HG03159 (cell line): ENCODE results near the gene TNFRSF14.

ENCODE experiments used
- ATAC-seq: cut with Tn5 transposase; IDR thresholded peaks from one replicate; pipeline ENCODE4 v1.9.1; 2021; ENCODE audit warnings: mild to moderate bottlenecking, moderate library complexity; ENCODE audit not compliant: unreplicated experiment

TNFRSF14 gene

GRCh38 chr1:2523191-2523890 lies 32.8 kb upstream of the TNFRSF14 start:
- ATAC-seq, result no peak

- no peak for ATAC-seq
These were observed 32.1 kb upstream of the TNFRSF14 start for GRCh38 chr1:2523891-2524609.

DNA sequence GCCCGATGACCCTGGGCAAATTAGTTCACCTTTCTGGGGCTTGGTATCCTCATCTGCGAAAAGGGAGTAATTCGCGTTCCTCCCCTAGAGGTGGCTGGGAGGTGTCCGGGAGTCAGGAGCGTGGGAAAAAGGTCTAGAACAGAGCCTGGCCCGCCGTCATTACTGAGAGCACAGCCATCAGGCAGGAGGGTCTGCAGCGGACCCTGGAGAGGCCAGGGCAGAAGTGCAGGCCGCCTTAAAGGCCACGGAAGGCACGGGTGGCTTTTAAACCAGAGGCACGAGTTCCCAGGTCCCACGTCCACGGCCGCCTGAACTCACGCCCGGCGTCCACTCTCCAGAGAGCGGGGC lies 30.6 kb upstream of the TNFRSF14 start:
- ATAC-seq, result no peak

DNA sequence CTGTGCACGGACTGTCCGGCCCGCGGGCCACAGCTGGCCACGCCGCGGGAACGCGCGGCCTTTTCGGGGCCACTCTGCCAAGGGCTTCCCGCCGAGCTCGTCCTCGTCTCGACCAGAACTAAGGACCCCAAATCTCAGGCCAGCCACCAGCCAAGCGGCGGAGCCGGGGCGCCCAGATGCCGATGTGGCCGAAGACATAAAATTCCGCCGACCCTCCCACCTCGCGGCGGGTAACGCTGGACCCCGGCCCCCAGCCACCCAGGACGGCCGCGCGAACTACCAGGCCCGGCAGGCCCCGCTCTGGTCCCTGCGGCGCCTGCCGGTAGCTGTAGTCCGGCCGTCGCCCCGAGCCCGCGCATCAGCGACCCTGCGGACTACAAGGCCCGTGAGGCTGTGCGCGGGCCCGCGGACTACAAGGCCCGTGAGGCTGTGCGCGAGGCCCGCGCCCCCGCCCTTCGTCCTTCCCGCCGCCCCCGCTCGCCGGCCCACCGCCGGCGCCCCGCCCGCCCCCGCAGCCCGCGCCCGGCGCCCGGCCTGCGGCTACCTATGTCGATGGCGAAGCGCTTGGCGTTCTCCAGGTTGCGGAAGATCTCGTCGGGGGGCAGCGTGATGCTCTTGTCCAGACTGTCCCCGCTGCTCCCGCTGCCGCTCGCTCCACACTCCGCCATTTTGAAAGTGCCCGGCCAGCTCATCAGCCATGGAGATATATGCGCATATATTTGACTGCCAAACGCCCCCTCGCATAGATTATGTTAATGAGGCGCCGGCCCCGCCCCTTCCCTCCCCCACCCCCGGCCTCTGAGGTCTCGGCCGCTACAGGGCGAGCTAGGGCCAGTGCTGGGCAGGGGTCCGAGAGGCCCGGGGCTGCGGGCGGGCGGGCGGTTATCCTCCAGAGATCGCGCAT lies 30.0 kb upstream of the TNFRSF14 start, which contains the start of gene PANK4:
Gene PANK4, minus strand, starts transcription at position 677 of the 904 bp plus-strand sequence. Its CDS starts 9 bp downstream, at position 668.
- ATAC-seq, result peak; percentile 83

DNA sequence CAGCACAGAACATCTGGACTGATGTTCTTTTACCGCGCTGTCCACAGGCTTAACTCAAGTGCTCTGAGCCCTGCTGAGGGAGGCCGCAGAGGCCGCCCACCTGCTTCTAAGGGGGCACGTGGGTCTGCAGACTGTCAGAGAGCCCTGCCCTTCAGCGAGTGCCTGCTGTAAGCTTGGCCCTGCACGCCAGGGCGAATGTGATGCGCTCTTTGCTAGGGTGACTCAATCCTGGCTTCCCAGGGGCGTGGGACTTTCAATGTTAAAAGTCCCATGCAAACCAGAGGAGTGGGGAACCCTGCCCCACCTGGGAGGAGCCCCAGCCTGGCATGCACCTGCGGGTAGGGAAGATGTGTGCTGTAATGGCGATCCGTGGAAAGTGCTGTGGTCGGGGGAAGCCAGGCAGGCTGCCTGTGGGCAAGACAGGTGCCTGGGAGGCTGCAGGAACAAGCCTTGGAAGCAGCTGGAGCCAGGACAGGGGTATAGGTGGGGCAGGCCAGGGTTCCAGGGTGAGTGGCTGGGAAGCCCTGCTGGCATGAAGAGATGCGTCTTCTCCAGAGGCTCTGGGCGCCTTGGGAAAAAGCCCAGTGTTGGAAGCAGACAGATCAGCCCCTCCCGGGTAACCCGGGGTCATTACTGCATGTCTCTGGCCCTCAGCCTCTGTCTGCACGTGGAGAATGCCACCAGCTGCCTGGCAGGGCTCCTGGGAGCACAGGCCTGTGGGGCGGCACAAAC lies 29.2 kb upstream of the TNFRSF14 start:
- ATAC-seq, result peak; percentile 36

GRCh38 chr1:2527556-2527860 lies 28.7 kb upstream of the TNFRSF14 start:
- ATAC-seq, result no peak

DNA sequence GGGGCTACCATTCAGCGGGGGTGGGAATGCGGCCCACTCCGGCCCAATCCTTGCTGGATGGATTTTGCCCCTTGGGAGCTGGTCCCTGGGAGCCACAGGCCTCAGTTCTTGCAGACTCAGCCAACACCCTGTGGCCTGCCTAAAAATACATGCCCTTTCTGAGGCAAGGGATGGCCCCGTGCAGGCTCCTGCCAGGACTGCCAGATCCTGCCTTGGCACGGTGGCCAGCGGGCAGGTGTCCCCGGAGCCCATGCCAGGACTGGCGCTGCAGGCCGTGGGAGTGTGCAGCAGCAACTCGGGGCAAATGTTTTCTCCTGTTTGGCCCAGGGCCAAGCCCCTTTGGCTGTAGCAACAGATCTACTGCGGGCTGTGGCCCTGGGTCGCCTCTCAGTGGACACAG lies 28.2 kb upstream of the TNFRSF14 start:
- no peak for ATAC-seq

DNA sequence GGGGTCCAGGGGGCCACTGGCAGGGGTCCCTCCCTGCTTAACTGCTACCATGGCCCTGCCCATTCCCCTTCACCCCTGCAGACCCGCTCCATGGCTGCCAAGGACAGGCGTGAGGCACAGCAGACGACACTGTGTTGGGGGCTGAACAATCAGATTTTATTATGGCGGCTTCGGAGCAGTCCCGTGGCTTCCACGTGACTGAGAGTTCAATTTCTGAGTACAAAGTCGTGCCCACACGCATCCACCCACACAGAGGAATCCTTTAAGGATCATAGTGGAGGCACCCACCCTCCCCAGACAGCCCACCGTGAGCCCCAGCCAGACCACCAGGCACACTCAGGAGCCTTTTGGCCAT lies 27.6 kb upstream of the TNFRSF14 start:
- ATAC-seq, result no peak

GRCh38 chr1:2528966-2529783 lies 27.0 kb upstream of the TNFRSF14 start:
- no peak for ATAC-seq

DNA sequence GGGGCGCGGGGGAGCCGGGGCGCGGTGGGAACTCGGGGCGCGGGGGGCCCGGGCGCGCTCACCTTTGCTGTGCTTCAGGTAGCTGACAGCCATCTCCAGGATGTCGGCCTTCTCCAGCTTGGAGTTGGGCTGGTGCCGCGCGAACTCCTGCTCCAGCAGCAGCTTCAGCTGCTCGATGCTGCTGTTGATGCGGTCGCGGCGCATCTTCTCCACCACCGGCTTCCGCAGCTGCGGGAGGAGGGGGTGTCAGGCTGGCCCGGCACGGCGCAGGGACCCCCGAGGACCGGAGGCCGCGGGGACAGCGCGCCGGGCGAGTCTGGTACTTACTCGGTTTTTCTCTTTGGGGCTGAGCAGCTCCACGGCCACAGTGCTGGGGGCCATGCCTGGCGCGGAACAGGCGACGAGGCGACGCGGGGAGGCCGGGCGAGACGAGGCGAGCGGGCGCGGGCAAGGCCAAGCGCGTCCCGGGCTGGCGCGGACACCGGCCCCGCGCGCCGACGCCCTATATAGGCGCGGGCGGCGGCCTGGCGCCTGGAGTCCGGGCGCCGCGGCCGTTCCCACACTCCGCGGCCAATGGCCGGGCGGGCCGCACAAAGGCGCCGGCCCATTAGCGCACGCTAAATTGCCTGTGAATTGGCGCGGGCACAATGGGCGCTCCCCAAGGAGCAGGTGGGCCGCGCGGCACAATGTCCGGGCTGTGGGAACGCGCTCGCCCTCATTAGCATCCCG lies 26.2 kb upstream of the TNFRSF14 start, which contains the start of gene HES5:
Gene HES5, minus strand, starts transcription at position 480 of the 729 bp plus-strand sequence. Its CDS starts 99 bp downstream, at position 381.
- ATAC-seq, result no peak

DNA sequence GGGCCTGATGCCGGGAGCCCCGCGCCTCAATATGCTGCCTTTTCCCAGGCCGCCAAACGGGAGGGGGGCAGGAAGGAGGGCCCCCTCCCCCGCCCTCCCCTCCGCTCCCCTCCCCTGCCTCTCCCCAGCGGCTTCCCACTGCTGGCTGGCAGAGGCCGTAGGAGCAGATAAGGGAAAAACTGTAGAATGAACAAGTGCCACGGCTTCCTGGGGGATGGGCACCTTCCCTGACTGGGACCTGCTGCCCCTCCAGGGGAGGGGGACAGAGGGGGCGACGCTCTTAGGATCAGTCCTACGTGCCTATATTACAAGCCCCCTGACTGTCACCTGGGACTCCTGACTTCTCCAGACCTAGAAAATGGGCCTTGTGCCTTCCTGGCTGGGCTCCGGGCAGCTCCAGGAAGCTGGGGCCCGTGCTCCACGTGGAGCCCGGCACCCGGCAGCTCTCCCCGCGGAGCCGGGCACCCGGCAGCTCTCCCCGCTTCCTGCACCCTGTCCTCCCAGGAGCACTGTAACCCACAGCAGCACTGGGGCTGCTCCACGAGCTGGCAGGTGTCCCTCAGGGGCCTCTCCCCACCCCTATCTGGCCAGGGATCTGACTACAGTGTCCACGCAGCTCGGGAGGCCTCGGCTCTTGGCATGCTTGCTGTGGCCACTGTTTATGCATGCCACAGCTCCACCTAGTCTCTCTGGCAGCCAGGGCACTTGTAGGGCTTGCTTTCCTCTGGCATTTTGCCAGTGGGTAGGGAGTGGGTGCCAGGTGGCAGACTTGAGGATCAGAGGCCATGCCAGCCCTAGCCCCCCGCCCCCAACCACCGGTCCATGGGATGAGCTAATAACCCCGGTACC lies 25.4 kb upstream of the TNFRSF14 start:
- ATAC-seq, result no peak

- ATAC-seq, result no peak
These were observed 23.5 kb upstream of the TNFRSF14 start for GRCh38 chr1:2532485-2533160.

GRCh38 chr1:2533365-2533764 lies 22.8 kb upstream of the TNFRSF14 start:
- ATAC-seq, result no peak

GRCh38 chr1:2534315-2534686 lies 21.9 kb upstream of the TNFRSF14 start:
- no peak for ATAC-seq

- no peak for ATAC-seq
These were observed 21.3 kb upstream of the TNFRSF14 start for GRCh38 chr1:2534687-2535441.

DNA sequence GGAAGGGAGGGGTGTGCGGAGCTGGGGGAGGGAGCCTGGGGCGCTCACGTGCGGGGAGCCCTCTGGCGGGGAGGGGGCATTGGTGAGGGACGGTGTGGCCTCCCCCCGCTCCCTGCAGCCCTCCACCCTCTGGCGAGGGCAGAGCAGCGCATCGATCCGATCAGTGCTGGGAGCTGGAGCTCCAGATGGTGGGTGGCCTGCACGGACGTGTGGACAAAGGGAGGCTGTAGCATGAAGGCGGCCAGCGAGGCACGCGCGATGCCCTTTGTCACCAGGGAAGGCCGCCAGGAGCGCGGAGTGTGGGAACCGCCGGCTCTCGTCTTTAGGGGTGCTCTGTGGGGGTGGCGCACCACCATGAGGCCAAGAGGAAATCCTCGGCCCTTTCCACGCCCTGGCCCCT lies 20.7 kb upstream of the TNFRSF14 start:
- no peak for ATAC-seq

DNA sequence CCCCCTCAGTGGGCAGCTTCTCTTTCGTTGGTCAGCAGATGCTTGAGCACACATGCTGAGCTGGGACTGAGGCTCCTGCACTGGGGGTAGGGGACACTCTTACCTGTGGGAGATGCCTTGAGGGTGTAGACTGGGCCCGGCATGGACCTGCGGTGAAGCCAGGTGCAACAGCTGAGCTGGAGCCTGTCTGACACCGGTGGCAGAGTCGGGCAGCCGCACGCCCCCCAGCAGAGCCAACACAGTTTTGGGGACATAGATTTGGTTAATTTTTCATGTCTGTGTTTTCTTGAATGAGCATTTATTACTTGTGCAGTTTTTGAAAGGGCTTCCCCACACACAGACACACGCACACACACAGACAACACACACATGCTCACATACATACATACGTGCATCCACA lies 20.2 kb upstream of the TNFRSF14 start:
- no peak for ATAC-seq
